Breast epithelium (tissue), 4 donors: ENCODE data around the gene PRRT1. TPM values are rescaled to one million over a fixed set of nuclear protein-coding genes. Genes with fewer than 3 reads are reported as not detected.
"Not testable (repeated sequence)": the region's sequence is repeated elsewhere in the genome, so short reads cannot be mapped to it uniquely, and the experiment has no call there.

Experiments used
- DNase-seq, 2 donors: peaks; one replicate each; pipeline ENCODE4 v3.0.0-alpha.2; 2019; ENCODE audit warnings: low spot score in 2 of 2
- H3K27ac ChIP-seq, 2 donors: fragments of 200-600 bp; sonication (generic) in 1 of 2; one replicate each; pipeline ENCODE4 v1.5.1; 2016 to 2019; ENCODE audit warnings: mild to moderate bottlenecking in 1 of 2
- H3K27me3 ChIP-seq, 2 donors: fragments of 200-600 bp; sonication (generic) in 1 of 2; one replicate each; pipeline versions ENCODE4 v1.5.1 to v1.6.0; 2017 to 2019; ENCODE audit warnings: control low read depth in 1 of 2, mild to moderate bottlenecking in 1 of 2
- H3K36me3 ChIP-seq: fragments of 200-600 bp; one replicate; pipeline ENCODE4 v1.5.1; 2019
- H3K4me1 ChIP-seq, 2 donors: fragments of 200-600 bp; sonication (generic); one replicate each; pipeline ENCODE4 v1.5.1; 2016 to 2019; ENCODE audit warnings: control low read depth in 1 of 2
- H3K4me3 ChIP-seq, 3 donors: fragments of 200-600 bp; sonication (generic); 1 replicate in 2 of 3; 2 replicates in 1 of 3; pipeline ENCODE4 v1.5.1; 2016 to 2019; ENCODE audit warnings: mild to moderate bottlenecking in 3 of 3, moderate library complexity in 2 of 3
- H3K9me3 ChIP-seq, 2 donors: fragments of 200-600 bp; sonication (generic) in 1 of 2; one replicate each; pipeline ENCODE4 v1.5.1; 2016 to 2019; ENCODE audit warnings: control low read depth in 1 of 2
- POLR2A ChIP-seq: fragments of 450-650 bp; IDR thresholded peaks from one replicate; pipeline ENCODE4 v1.6.1; 2016; ENCODE audit warnings: antibody characterized with exemption, mild to moderate bottlenecking, moderate library complexity
- POLR2AphosphoS5 ChIP-seq, 3 donors: sonication (generic); formaldehyde crosslinking; IDR thresholded peaks; one replicate each; pipeline ENCODE4 v1.6.1; 2017; ENCODE audit warnings: antibody characterized with exemption in 3 of 3
- intact Hi-C: fragments of 100-400 bp; cut with DNase I; formaldehyde crosslinking; loops from one replicate; pipeline ENCODE4 v1.15.1; 2023; ENCODE audit warnings: low total_unique reads
- total RNA-seq, 3 donors: library from RNA; depleted of rRNA; stranded (reverse); fragments of >200 nt; gene quantifications; one replicate each; pipeline ENCODE4 v1.1.0, GENCODE V29; 2016
- TF ChIP-seq, protein P1 (sequence below), 3 donors: fragments of 450-650 bp; IDR thresholded peaks; one replicate each; pipeline ENCODE4 v1.5.1; 2016 to 2017; ENCODE audit warnings: antibody characterized with exemption in 3 of 3, mild to moderate bottlenecking in 3 of 3, moderate library complexity in 3 of 3

Gene PRRT1
- total RNA-seq, 3 donors from 2014 or later: 0.48 to 2.8 (median 1.3) TPM

DNA sequence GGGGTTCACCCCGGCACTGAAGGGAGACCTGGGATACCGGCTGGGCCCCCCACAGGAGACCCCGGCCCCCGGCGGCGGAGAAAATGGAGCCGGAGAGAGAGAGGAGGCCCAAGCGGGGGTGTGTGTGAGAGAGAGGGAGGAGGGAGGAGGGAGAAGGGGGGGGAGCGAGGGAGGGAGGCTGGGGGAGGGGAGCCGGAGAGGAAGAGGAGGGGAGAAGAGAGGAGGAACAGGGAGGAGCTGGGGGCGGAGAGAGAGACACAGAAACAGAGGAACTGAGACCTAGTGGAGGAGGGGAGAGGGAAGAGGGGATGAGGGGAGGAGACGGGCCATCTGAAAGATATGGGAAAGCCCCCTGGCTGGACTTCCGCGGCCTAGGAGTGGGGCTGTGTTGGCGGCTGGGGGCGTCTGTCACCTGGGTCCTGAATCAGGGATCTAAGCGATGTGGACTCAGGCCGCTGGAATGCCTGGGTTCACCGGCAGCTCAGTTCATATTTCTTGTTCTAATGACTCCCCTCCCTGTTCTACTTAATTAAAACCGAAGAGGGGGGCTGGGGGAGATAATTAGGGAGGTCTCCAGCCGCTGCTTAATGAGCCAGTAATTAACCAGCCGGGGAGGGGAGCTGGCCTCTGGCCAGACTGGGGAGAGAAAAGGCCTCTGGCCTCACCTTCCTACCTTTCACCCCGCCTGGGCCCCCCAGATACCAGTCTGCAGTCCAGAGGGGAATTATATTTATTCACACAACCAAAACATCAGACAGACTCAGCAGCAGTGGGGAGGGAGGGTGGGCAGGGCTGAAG, 38.5 kb upstream of the PRRT1 start, which contains the start of gene PBX2:
Gene PBX2, minus strand, starts transcription at position 149 of the 798 bp plus-strand sequence. CDS start 287 bp downstream, outside the sequence.
- no peaks in the 10 kb centered on the region for H3K36me3 ChIP-seq
- intact Hi-C loops: no loop called here
- TF ChIP-seq POLR2A: peak; percentile 91
- TF ChIP-seq, protein P1, sequence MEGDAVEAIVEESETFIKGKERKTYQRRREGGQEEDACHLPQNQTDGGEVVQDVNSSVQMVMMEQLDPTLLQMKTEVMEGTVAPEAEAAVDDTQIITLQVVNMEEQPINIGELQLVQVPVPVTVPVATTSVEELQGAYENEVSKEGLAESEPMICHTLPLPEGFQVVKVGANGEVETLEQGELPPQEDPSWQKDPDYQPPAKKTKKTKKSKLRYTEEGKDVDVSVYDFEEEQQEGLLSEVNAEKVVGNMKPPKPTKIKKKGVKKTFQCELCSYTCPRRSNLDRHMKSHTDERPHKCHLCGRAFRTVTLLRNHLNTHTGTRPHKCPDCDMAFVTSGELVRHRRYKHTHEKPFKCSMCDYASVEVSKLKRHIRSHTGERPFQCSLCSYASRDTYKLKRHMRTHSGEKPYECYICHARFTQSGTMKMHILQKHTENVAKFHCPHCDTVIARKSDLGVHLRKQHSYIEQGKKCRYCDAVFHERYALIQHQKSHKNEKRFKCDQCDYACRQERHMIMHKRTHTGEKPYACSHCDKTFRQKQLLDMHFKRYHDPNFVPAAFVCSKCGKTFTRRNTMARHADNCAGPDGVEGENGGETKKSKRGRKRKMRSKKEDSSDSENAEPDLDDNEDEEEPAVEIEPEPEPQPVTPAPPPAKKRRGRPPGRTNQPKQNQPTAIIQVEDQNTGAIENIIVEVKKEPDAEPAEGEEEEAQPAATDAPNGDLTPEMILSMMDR (IDR thresholded peaks at IDR 0.05): no peak
- peak; percentile 39 to 89 (median 56) for TF ChIP-seq POLR2AphosphoS5 (IDR thresholded peaks at IDR 0.05)

DNA sequence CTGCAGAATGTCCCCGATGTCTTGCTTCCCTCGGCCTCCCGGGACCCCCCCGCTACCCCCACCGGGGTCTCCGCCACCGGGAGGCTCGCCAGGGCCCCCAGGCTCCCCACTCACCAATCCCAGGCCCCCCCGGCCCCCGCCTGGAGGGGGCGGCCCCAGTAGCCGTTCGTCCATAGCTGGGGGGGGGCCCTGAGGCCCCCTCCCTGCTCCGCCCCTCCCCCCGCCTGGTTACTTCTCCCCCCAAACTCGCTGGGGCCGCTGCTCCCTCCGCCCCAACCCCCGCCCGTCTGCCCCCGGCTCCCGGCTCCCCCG, 38.0 kb upstream of the PRRT1 start:
- intact Hi-C loops: no loop called here
- Histone ChIP-seq H3K27me3 (no peaks in the 10 kb centered on the region), H3K9me3 (no peaks in the 10 kb centered on the region), H3K27ac (peak overlapping the region; percentile 97 to 98), H3K4me3 (peak overlapping the region; percentile 68 to 76 (median 74)), H3K36me3 (no peaks in the 10 kb centered on the region), H3K4me1 (peaks cover 0 to 7% of the 10 kb centered on the region in 2 donors)
- no peak for DNase-seq
- TF ChIP-seq POLR2A (no peak), POLR2AphosphoS5 (IDR thresholded peaks at IDR 0.05) (no peak)
- TF ChIP-seq, protein P1 (IDR thresholded peaks at IDR 0.05): no peak

More for the DNA sequence above, 38.5 kb upstream of the PRRT1 start, which contains the start of gene PBX2:
- peak within 1 kb of the TSS; percentile 68 to 76 (median 74) for H3K4me3 ChIP-seq
- DNase-seq: peak; percentile 92
- no peaks in the 10 kb centered on the region for H3K27me3 ChIP-seq
- H3K4me1 ChIP-seq: peaks cover 0 to 12% of the 10 kb centered on the region in 2 donors
- peak within 1 kb of the TSS; percentile 97 to 98 for H3K27ac ChIP-seq
- no peaks in the 10 kb centered on the region for H3K9me3 ChIP-seq

DNA sequence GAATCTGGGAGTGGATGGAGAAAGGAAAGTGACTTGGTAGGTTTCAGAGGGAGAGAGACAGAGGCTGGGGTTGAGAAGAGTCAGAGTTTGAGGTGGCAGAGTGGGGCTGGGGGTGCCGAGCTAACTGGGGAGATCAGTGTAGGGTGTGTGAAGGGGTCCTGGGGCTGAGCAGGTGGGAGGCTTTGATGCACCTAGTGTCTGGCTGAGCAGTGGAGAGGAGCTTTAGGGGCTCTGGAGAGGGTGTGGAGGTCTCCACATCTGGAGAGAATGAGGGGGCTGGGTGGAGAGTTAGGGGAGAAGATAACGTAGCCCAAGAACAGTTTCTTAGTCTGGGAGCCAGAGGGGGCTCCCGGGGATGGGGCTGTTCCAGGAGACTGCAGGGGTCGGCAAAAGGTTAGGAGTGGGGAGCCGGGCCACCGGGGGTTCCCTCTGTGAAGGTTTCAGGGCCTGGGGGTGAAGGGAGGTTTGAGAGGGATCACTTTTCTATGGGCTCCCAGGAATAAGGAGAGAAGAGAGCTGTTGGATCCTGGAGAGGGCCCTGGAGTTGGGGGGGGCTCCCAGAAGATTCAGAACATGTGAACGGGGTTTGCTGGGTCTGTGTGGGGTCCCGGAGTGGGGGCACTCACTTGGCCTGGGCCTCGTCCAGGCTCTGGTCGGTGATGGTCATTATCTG, 37.5 kb upstream of the PRRT1 start:
- H3K4me1 ChIP-seq: peaks cover 0 to 6% of the 10 kb centered on the region in 2 donors
- TF ChIP-seq, protein P1 (IDR thresholded peaks at IDR 0.05): no peak
- TF ChIP-seq POLR2A (no peak), POLR2AphosphoS5 (IDR thresholded peaks at IDR 0.05) (no peak)
- no peak for DNase-seq
- no peaks in the 10 kb centered on the region for H3K9me3 ChIP-seq
- peak overlapping the region; percentile 97 to 98 for H3K27ac ChIP-seq
- H3K27me3 ChIP-seq: no peaks in the 10 kb centered on the region
- no peaks in the 10 kb centered on the region for H3K36me3 ChIP-seq
- intact Hi-C loops: no loop called here
- H3K4me3 ChIP-seq: peak overlapping the region; percentile 68 to 76 (median 74)

DNA sequence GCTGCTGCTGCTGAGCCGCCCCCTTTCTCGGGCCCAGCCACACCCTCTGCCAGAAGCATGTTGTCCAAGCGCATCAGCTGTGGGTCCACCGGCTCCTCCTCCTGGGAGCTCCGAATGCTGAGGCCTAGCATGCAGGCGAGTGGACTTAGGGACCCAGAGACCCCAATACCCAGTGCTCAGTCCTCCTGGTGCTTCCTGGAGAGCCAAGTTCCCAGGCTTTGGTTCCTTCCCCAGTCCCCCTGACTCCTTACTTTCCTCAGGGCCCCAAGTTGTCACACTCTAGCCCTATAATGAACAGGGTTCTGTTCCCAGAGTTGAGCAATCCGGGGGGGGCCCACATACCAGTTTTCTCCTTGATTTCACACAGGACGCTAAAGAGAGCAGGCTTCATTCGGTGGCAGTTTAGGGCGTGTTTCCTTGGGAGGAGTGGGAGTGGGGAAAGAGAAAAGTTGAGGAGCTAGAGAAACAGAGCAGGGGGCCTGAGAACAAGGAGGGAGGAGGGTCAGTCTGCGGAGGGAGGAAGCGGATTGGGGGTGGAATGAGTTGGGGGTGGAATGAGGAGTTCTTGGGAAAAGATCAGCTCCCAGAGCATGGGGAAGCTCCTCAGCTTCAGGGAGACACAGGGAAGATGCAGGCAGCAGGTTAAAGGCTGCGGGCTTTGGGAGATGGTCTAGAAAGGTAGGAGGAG, 36.8 kb upstream of the PRRT1 start:
- Histone ChIP-seq H3K4me1 (peaks cover 0 to 6% of the 10 kb centered on the region in 2 donors), H3K27ac (peak overlapping the region; percentile 97 to 98), H3K36me3 (no peaks in the 10 kb centered on the region), H3K4me3 (peak overlapping the region; percentile 68 to 76 (median 74)), H3K9me3 (no peaks in the 10 kb centered on the region), H3K27me3 (no peaks in the 10 kb centered on the region)
- DNase-seq: no peak
- TF ChIP-seq, protein P1 (IDR thresholded peaks at IDR 0.05): no peak
- TF ChIP-seq POLR2A: peak; percentile 9
- TF ChIP-seq POLR2AphosphoS5 (IDR thresholded peaks at IDR 0.05): peak in 1 of 3 donors; percentile 17
- intact Hi-C loops: no loop called here

DNA sequence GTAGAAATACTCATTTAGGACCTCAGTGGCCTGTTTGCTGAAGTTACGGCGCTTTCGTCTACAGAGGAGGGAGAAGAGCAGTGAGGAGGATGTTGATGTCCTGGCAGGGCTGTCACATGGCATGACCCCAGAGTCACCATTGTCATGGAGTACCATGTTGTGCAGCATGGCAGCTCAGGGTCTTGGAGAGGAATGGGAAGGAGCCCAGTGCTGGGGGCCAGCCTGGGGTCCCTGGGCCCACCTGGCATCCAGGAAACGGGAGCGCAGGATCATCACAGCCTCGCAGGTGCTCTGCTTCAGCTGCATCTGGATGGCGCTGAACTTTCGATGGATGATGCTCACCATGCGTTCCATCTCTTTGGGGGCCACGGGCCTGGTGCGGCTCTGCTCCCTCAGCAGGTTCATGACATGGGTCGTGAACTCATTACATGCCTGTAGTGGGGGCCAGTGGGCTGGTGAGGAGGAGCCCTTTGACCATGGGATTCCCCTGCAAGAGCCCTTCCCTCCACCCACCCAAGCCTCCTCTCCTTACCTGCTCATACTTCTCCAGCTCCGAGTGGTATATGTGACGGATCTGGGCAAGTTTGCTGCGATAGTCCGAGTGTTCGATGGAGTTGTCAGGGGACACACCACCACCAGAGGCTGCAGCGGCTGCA, 36.1 kb upstream of the PRRT1 start:
- H3K9me3 ChIP-seq, intact Hi-C loops, H3K36me3 ChIP-seq, H3K4me1 ChIP-seq, DNase-seq, H3K27me3 ChIP-seq: not testable (repeated sequence)
- peak overlapping the region in 2 of 3 donors; percentile 74 to 76 for H3K4me3 ChIP-seq
- H3K27ac ChIP-seq: peak overlapping the region; percentile 97 to 98
